GM12864 (cell line): ENCODE measurements around the gene OR10H5.
"Not testable (repeated sequence)": the region's sequence is repeated elsewhere in the genome, so short reads cannot be mapped to it uniquely, and the experiment has no call there.

Experiments
- DNase-seq: peaks from one replicate; pipeline ENCODE4 v3.0.0-alpha.2; 2011; ENCODE audit warnings: low read depth
- H3K4me3 ChIP-seq: 2 replicates; pipeline ENCODE4 v1.5.1; 2011; ENCODE audit warnings: mild to moderate bottlenecking, low read depth, low read length, control low read depth
- TF ChIP-seq, protein P1 (sequence below): IDR thresholded peaks from 2 replicates; pipeline ENCODE4 v1.5.1; 2011; ENCODE audit warnings: low read depth, mild to moderate bottlenecking, moderate library complexity, low read length, control low read depth, inconsistent platforms; ENCODE audit errors: missing control alignments

The OR10H5 gene

DNA sequence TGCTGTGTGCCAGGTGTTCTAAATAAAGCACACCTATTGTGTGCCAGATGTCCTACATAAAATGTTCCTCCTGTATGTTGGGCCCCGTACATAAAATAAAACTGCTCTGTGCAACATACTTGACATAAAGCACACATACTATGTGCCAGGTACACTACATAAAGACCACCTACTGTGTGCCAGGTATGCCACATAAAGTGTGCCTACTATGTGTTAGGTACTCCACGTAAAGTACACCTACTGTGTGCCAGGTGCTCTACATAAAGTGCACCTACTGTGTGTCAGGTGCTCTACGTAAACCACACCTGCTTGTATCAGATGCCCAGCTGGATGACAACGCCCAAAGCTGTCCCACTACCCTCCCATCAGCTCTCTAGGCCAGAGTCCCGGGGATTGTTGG, 5.8 kb upstream of the OR10H5 start:
- TF ChIP-seq, protein P1, sequence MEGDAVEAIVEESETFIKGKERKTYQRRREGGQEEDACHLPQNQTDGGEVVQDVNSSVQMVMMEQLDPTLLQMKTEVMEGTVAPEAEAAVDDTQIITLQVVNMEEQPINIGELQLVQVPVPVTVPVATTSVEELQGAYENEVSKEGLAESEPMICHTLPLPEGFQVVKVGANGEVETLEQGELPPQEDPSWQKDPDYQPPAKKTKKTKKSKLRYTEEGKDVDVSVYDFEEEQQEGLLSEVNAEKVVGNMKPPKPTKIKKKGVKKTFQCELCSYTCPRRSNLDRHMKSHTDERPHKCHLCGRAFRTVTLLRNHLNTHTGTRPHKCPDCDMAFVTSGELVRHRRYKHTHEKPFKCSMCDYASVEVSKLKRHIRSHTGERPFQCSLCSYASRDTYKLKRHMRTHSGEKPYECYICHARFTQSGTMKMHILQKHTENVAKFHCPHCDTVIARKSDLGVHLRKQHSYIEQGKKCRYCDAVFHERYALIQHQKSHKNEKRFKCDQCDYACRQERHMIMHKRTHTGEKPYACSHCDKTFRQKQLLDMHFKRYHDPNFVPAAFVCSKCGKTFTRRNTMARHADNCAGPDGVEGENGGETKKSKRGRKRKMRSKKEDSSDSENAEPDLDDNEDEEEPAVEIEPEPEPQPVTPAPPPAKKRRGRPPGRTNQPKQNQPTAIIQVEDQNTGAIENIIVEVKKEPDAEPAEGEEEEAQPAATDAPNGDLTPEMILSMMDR, result no peak
- no peak overlapping the region for H3K4me3 ChIP-seq
- DNase-seq, result no peak

DNA sequence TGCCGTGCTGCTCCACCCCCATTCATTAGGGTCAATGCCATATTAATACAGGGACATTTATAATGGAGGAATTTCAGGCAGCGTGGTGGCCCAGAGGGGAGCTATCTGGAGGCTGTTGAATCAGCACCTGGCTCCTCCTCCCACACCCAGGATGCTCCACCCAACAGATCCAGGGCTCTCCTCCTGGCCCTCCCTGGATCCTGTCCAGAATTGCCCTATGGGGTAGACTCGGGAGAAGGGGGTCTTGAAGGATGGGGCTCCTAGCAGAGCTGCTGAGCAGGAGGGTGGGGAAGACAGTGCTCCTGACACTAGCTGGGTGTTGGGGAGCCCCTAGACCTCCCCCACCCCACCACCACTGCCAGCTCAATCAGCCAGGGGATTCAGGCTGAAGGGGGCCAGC, 5.2 kb upstream of the OR10H5 start:
- H3K4me3 ChIP-seq, result no peak overlapping the region
- TF ChIP-seq, protein P1, result no peak
- DNase-seq, result no peak

DNA sequence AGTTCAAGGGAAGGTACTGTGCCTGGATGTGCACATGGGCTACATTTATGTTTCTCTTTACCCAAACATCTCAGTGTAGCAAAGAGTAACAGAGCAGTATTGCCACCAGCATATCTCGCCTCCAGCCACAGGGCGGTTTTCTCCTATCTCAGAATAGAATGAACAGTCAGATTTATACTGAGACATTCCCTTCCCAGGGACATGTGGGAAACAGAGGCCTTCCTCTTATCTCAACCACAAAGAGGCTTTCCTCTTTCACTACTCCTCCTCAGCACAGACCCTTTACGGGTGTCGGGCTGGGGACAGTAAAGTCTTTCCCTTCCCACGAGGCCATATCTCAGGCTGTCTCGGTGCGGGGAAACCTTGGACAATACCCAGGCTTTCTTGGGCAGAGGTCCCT, 4.6 kb upstream of the OR10H5 start:
- H3K4me3 ChIP-seq, DNase-seq: not testable (repeated sequence)

DNA sequence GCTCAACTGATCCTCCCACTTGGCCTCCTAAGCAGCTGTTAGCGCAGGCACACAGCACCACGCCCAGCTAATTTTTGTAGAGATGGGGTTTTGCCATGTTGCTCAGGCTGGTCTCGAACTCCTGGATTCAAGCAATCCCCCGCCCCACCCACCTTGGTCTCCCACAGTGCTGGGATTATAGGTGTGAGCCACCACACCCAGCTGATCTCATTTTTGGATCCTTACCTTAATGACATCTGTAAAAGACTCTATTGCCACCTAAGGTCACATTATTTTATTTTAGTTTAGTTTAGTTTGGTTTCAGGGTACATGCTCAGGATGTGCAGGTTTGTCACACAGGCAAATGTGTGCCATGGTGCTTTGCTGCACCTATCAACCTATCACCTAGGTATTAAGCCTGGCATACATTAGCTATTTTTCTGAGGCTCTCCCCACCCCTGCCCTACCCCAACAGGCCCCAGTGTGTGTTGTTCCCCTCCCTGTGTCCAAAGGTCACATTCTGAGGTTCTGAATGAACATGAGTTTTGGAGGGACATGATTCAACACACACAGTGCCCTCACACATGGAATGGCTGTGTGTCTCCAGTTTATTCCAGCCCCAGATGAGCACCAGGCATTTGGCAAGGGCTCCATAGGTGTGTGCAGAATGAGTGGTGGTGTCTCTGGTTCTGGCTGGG, 1.3 kb downstream of the OR10H5 start:
- TF ChIP-seq, protein P1, result no peak
- H3K4me3 ChIP-seq, result no peak overlapping the region
- DNase-seq, result no peak

DNA sequence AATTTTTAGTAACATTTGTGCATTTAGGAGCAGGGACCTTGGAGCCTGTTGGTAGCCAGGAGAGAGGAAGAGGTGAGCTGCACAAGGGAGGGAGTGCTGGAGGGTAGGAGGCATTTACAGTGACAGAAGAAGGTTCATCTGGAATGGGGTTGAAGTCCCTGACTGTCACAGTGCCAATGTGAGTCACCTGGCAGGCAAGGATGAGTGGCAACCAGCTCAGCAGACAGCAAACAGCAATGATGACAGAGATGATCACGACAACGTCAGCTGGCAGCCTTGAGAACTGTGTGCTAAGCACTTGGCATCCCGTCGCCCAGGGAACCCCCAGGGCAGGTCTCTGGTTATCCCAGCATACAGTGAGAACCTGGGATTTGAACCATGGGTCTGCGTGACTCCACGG, 2.6 kb downstream of the OR10H5 start:
- TF ChIP-seq, protein P1, result no peak
- no peak for DNase-seq
- no peak overlapping the region for H3K4me3 ChIP-seq

DNA sequence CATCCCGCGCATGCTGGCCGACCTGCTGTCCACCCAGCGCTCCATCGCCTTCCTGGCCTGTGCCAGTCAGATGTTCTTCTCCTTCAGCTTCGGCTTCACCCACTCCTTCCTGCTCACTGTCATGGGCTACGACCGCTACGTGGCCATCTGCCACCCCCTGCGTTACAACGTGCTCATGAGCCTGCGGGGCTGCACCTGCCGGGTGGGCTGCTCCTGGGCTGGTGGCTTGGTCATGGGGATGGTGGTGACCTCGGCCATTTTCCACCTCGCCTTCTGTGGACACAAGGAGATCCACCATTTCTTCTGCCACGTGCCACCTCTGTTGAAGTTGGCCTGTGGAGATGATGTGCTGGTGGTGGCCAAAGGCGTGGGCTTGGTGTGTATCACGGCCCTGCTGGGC, 6.8 kb downstream of the OR10H5 start:
- DNase-seq, result not testable (repeated sequence)

DNA sequence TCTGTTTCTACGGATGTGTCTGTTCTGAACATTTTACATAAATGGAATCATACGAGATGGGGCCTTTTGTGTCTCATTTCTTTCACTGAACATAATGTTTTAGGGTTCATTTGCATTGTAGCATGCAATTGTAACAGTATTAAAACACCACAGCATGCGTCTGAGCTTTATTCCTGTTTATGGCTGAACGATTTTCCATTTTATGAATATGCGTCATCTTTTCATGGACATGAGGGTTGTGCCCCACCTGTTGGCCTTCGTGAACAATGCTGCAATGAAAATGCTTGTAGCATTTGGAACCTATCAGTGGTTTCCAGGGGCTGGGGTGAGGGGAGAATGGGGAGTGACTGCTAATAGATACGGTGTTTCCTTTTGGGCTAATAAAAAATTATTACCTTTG, 22.9 kb downstream of the OR10H5 start:
- TF ChIP-seq, protein P1, result peak; percentile 29
- DNase-seq, result no peak
- H3K4me3 ChIP-seq, result no peak overlapping the region

More for the DNA sequence above, 6.8 kb downstream of the OR10H5 start:
- not testable (repeated sequence) for H3K4me3 ChIP-seq

DNA sequence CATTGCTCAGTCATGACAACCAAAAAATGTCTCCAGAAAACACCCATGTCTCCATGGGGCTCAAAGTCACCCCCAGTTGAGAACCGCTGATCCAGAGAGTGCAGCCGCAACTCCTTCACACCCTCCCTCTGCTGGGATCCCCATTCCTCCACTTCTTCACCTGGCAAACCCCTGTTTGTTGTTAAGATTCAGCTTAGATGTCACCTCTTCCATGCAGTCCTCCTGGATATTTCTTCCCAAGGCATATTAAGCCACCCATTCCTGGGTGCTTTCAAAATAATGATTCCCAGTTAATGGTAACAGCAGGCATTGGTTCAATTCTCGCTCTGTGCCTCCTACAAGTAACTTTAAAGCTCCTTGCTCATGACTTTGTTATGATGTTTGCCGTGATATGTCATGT, 24.0 kb downstream of the OR10H5 start:
- TF ChIP-seq, protein P1, result no peak

More for the DNA sequence above, 24.0 kb downstream of the OR10H5 start:
- no peak for DNase-seq
- H3K4me3 ChIP-seq, result no peak overlapping the region
